H1 (cell line): ENCODE results near the gene GLP1R. TPM values are rescaled to one million over a fixed set of nuclear protein-coding genes. Genes with fewer than 3 reads are reported as not detected.

Experiments used
- CTCF ChIA-PET: fragments of 300-600 bp; sonication (Branson Sonifier 250); formaldehyde crosslinking; loops from one replicate; lab custom pipeline; 2021; ENCODE audit not compliant: partially characterized antibody; lab: Charles Lee
- POLR2A ChIA-PET: fragments of 300-600 bp; sonication (Branson Sonifier 250); formaldehyde crosslinking; loops from one replicate; lab custom pipeline; 2021; ENCODE audit warnings: inconsistent platforms; ENCODE audit not compliant: partially characterized antibody; lab: Charles Lee
- DNase-seq, 2 experiments: peaks; one replicate each; pipeline versions ENCODE4 v3.0.0 to v3.0.0-alpha.2; 2010 to 2022; ENCODE audit warnings: low spot score in 2 of 2, low read depth in 1 of 2, mixed read lengths in 1 of 2
- FAIRE-seq: peaks from 2 replicates; lab custom pipeline; 2011; peaks lifted over from hg19 to GRCh38; lab: Jason Lieb, UNC
- H2AFZ ChIP-seq: 2 replicates; pipeline ENCODE4 v1.8.1; 2012; ENCODE audit warnings: low read length, inconsistent platforms
- H2AK5ac ChIP-seq: 2 replicates; pipeline ENCODE4 v1.6.1; 2013; ENCODE audit warnings: low read depth, low read length
- H2BK120ac ChIP-seq: replicated peaks from 2 replicates; pipeline ENCODE3; 2013; ENCODE audit warnings: low read depth, low read length, inconsistent platforms
- H2BK12ac ChIP-seq: 2 replicates; pipeline ENCODE4 v1.6.1; 2013; ENCODE audit warnings: low read depth, low read length
- H2BK15ac ChIP-seq: 2 replicates; pipeline ENCODE4 v1.6.1; 2013; ENCODE audit warnings: low read length
- H2BK20ac ChIP-seq: 2 replicates; pipeline ENCODE4 v1.6.1; 2013; ENCODE audit warnings: low read length
- H2BK5ac ChIP-seq: 2 replicates; pipeline ENCODE4 v1.6.1; 2013; ENCODE audit warnings: low read depth, low read length
- H3K14ac ChIP-seq: 2 replicates; pipeline ENCODE4 v1.6.1; 2013; ENCODE audit warnings: inconsistent platforms; ENCODE audit not compliant: insufficient read length
- H3K18ac ChIP-seq: 2 replicates; pipeline ENCODE4 v1.6.1; 2013; ENCODE audit warnings: low read length; ENCODE audit errors: extremely low read depth
- H3K23ac ChIP-seq: 2 replicates; pipeline ENCODE4 v1.6.1; 2013; ENCODE audit warnings: inconsistent platforms; ENCODE audit not compliant: insufficient read length
- H3K23me2 ChIP-seq: 2 replicates; pipeline ENCODE4 v1.6.1; 2013; ENCODE audit warnings: low read depth, low read length
- H3K27ac ChIP-seq: 2 replicates; pipeline ENCODE4 v1.6.1; 2011; ENCODE audit warnings: low read depth, low read length, inconsistent platforms
- H3K27me3 ChIP-seq, 4 experiments: replicated peaks in 1 of 4; 1 replicate in 1 of 4; 2 replicates in 3 of 4; pipeline versions ENCODE4 v1.6.1 to v1.8.1; 2011 to 2013; ENCODE audit warnings: low read length in 3 of 4, mild to moderate bottlenecking in 3 of 4, inconsistent platforms in 2 of 4, mixed read lengths in 2 of 4, moderate library complexity in 1 of 4; ENCODE audit not compliant: control insufficient read depth in 3 of 4, insufficient read depth in 3 of 4; ENCODE audit errors: extremely low read depth in 1 of 4
- H3K36me3 ChIP-seq, 4 experiments: 2 replicates each; pipeline versions ENCODE4 v1.6.1 to v1.8.1; 2011 to 2013; ENCODE audit warnings: mild to moderate bottlenecking in 4 of 4, low read length in 3 of 4, moderate library complexity in 2 of 4, control low read depth in 1 of 4, inconsistent platforms in 1 of 4; ENCODE audit not compliant: insufficient read depth in 4 of 4, control insufficient read depth in 2 of 4
- H3K4ac ChIP-seq: replicated peaks from 2 replicates; pipeline ENCODE3; 2013; ENCODE audit warnings: low read length, low read depth, mixed read lengths, inconsistent platforms; ENCODE audit not compliant: insufficient read length
- H3K4me1 ChIP-seq, 4 experiments: replicated peaks in 1 of 4; 1 replicate in 1 of 4; 2 replicates in 3 of 4; pipeline versions ENCODE4 v1.6.1 to v1.8.1; 2011 to 2013; ENCODE audit warnings: low read length in 3 of 4, inconsistent platforms in 2 of 4, mixed read lengths in 1 of 4; ENCODE audit not compliant: insufficient read depth in 4 of 4, control insufficient read depth in 3 of 4
- H3K4me2 ChIP-seq, 2 experiments: 2 replicates each; pipeline versions ENCODE4 v1.6.1 to v1.8.1; 2011 to 2013; ENCODE audit warnings: low read depth in 2 of 2, low read length in 2 of 2, control low read depth in 1 of 2, inconsistent platforms in 1 of 2, mild to moderate bottlenecking in 1 of 2; ENCODE audit not compliant: insufficient read depth in 1 of 2
- H3K4me3 ChIP-seq, 4 experiments: fragments of 200-600, 300-600 bp in 1 of 4; sonication (generic), shearing (Covaris generic), sonication (Bioruptor Twin) in 1 of 4; 2 replicates each; pipeline versions ENCODE4 v1.5.1 to v1.8.1; 2011 to 2016; ENCODE audit warnings: low read length in 4 of 4, low read depth in 3 of 4, control low read depth in 2 of 4, inconsistent platforms in 2 of 4, mild to moderate bottlenecking in 2 of 4, mixed read lengths in 1 of 4, moderate library complexity in 1 of 4; ENCODE audit not compliant: insufficient read depth in 2 of 4; ENCODE audit errors: extremely low read depth in 1 of 4
- H3K56ac ChIP-seq: replicated peaks from 2 replicates; pipeline ENCODE3; 2013; ENCODE audit warnings: low read depth, mild to moderate bottlenecking, mixed read lengths, low read length, inconsistent platforms; ENCODE audit not compliant: insufficient read length
- H3K79me1 ChIP-seq: 2 replicates; pipeline ENCODE4 v1.6.1; 2013; ENCODE audit warnings: low read depth, low read length, control low read depth
- H3K79me2 ChIP-seq, 2 experiments: 2 replicates each; pipeline versions ENCODE4 v1.6.1 to v1.8.1; 2012 to 2013; ENCODE audit warnings: low read length in 2 of 2, mild to moderate bottlenecking in 2 of 2, inconsistent platforms in 1 of 2; ENCODE audit not compliant: insufficient read depth in 2 of 2, control insufficient read depth in 1 of 2
- H3K9ac ChIP-seq, 4 experiments: replicated peaks in 1 of 4; 1 replicate in 1 of 4; 2 replicates in 3 of 4; pipeline versions ENCODE4 v1.6.1 to v1.8.1; 2011 to 2013; ENCODE audit warnings: low read depth in 3 of 4, low read length in 3 of 4, control low read depth in 2 of 4, mild to moderate bottlenecking in 2 of 4, moderate library complexity in 2 of 4, inconsistent platforms in 1 of 4; ENCODE audit errors: extremely low read depth in 1 of 4
- H3K9me3 ChIP-seq, 2 experiments: 2 replicates each; pipeline versions ENCODE4 v1.6.1 to v1.8.1; 2012 to 2013; ENCODE audit warnings: mild to moderate bottlenecking in 2 of 2, moderate library complexity in 2 of 2, control low read depth in 1 of 2, inconsistent platforms in 1 of 2, low read depth in 1 of 2, low read length in 1 of 2, mixed read lengths in 1 of 2; ENCODE audit not compliant: insufficient read depth in 2 of 2
- H4K20me1 ChIP-seq, 2 experiments: replicated peaks in 1 of 2; 2 replicates each; pipeline versions ENCODE3 to v1.8.1; 2011 to 2013; ENCODE audit warnings: inconsistent platforms in 2 of 2, low read length in 2 of 2, mild to moderate bottlenecking in 1 of 2; ENCODE audit not compliant: insufficient read depth in 2 of 2, control insufficient read depth in 1 of 2
- H4K5ac ChIP-seq: 2 replicates; pipeline ENCODE4 v1.6.1; 2013; ENCODE audit warnings: low read length, low read depth, mixed read lengths, inconsistent platforms; ENCODE audit not compliant: insufficient read length
- H4K8ac ChIP-seq: 2 replicates; pipeline ENCODE4 v1.8.0; 2013; ENCODE audit warnings: mild to moderate bottlenecking, moderate library complexity, low read length, inconsistent platforms; ENCODE audit not compliant: insufficient read depth; ENCODE audit errors: extremely low read depth
- H4K91ac ChIP-seq: replicated peaks from 2 replicates; pipeline ENCODE3; 2013; ENCODE audit warnings: low read length, mixed read lengths, inconsistent platforms; ENCODE audit not compliant: insufficient read length
- KDM5A ChIP-seq: fragments of 200-600 bp; IDR thresholded peaks from 2 replicates; pipeline ENCODE4 v1.7.1; 2012; ENCODE audit warnings: mild to moderate bottlenecking, low read length, inconsistent platforms, mixed read lengths
- NANOG ChIP-seq: IDR thresholded peaks from 2 replicates; pipeline ENCODE4 v1.6.1; 2011; ENCODE audit warnings: low read length, low read depth, mild to moderate bottlenecking, inconsistent platforms; ENCODE audit not compliant: insufficient read depth, poor library complexity, severe bottlenecking
- RNF2 ChIP-seq: fragments of 200-900, 300-1000 bp; sonication (generic); IDR thresholded peaks from 2 replicates; pipeline ENCODE4 v1.7.1; 2016; ENCODE audit warnings: borderline replicate concordance, low read depth, mild to moderate bottlenecking, antibody characterized with exemption, low read length; ENCODE audit not compliant: poor library complexity, severe bottlenecking; ENCODE audit errors: missing control alignments
- TEAD4 ChIP-seq: IDR thresholded peaks from 2 replicates; pipeline ENCODE4 v1.6.1; 2012; ENCODE audit warnings: low read depth, low read length, inconsistent platforms, mixed read lengths
- YY1 ChIP-seq: IDR thresholded peaks from 2 replicates; pipeline ENCODE4 v1.6.1; 2011; ENCODE audit warnings: low read depth, mild to moderate bottlenecking, low read length
- WGBS, 2 experiments: shearing (Covaris generic) in 1 of 2; methylation state at CpG; one replicate each; pipeline versions ENCODE4 v1.1.6 to v1.1.7; 2013 to 2015; ENCODE audit warnings: low lambda C conversion rate in 2 of 2, mixed read lengths in 2 of 2, inconsistent platforms in 1 of 2, low coverage in 1 of 2, missing lambda C conversion rate in 1 of 2; ENCODE audit not compliant: insufficient replicate concordance in 2 of 2, insufficient coverage in 1 of 2, insufficient read length in 1 of 2; ENCODE audit errors: extremely low coverage in 1 of 2, missing lambda C conversion rate in 1 of 2; 5-methylcytosine and 5-hydroxymethylcytosine counted together
- polyA plus RNA-seq, 7 experiments: library from polyadenylated mRNA; depleted of rRNA in 3 of 7; stranded (reverse) in 5 of 7; unstranded in 2 of 7; fragments of >200 nt in 5 of 7; fragments of 200-250 nt in 2 of 7; gene quantifications; 1 replicate in 5 of 7; 2 replicates in 1 of 7; 4 replicates in 1 of 7; pipeline versions ENCODE4 v1.2.1 to v1.2.3, GENCODE V29; 2011 to 2013; ENCODE audit warnings: missing spikeins in 2 of 7, mixed read lengths in 2 of 7
- total RNA-seq: library from RNA; stranded (reverse); fragmentation: NEBNext Ultra II Directional; extraction: Animal tissue kit (Norgen Biotek cat#: 25700); gene quantifications from 2 replicates; pipeline ENCODE4 v1.2.1, GENCODE V29; 2021
- TF ChIP-seq, protein P1 (sequence below): IDR thresholded peaks from 2 replicates; pipeline ENCODE4 v1.6.1; 2012; ENCODE audit warnings: inconsistent platforms
- TF ChIP-seq, protein P2 (sequence below), 3 experiments: IDR thresholded peaks; 1 replicate in 2 of 3; 2 replicates in 1 of 3; pipeline versions ENCODE4 v1.5.1 to v1.6.1; 2011; ENCODE audit warnings: low read length in 3 of 3, mild to moderate bottlenecking in 3 of 3, inconsistent platforms in 2 of 3, low read depth in 1 of 3, moderate library complexity in 1 of 3; ENCODE audit not compliant: insufficient read depth in 1 of 3; ENCODE audit errors: control extremely low read depth in 1 of 3

The GLP1R gene
- total and polyA plus RNA-seq, 2 of the 8 experiments (the other 6 are each of a cell fraction or from before 2014, with no cell fraction given) = 2.6 to 2.7 TPM

DNA sequence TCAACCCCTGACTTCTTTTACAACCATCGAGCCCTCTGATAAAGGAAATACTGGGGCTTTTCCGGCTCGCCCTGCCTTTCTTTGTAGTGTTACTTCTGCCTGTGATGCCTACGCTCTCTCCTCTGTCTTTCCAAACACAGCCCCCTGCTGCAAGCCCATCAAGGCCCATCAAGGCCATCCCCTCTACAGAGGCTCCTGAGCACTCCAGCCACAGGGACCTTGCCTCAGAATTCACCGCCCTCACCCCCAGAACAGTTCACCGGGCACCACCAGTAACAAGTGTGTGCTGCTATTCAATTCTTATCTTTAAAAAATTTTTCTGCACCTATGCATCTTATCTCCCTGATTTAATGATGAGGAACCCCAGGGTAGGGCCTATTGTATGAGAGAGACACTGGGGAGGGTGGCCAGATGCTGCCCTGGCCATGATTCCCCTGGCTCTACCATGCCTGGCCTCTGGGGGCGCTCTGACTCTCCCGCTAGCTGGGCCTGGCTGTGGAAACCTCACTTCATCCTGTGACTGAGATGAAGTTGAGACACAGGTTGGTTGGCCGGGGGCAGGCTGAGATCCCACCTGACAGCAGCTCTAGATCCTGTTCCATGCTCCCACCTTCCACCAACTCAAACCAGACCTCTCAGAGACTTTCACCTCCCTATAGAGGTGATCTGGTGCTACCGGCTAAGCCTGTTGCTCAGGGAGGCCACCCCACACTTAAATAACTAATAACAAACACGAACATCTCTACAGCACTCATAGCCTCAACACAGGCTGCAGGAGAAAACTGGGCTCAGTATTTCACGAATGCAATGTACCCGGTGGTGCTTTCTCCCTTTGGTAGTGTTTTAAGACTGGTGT, 19.2 kb upstream of the GLP1R start:
- H2BK12ac ChIP-seq = no peak overlapping the region
- H3K23ac ChIP-seq = no peak overlapping the region
- no peak overlapping the region for H3K27ac ChIP-seq
- H2BK5ac ChIP-seq = no peak overlapping the region
- H3K18ac ChIP-seq = no peak overlapping the region
- no peak overlapping the region for H3K4me2 ChIP-seq
- no peak overlapping the region for H3K4ac ChIP-seq
- H4K20me1 ChIP-seq = no peaks in the 10 kb centered on the region
- H2AFZ ChIP-seq = 0 out of 2 replicates have a peak overlapping the region, but pooled peaks have one; percentile 37
- ChIA-PET POLR2A (no interaction called here), CTCF (interaction anchor here (0.6 to 4.9 kb wide), 27 partner anchors 8 to 281 kb away, joined by 3 to 32 read pairs (median 7); partner anchors contain the start of gene GLP1R)
- H3K79me1 ChIP-seq = no peaks in the 10 kb centered on the region
- no peaks in the 10 kb centered on the region; the same call in 1 of the 2 replicates for H3K23me2 ChIP-seq
- H3K27me3 ChIP-seq = no peaks in the 10 kb centered on the region; a peak in 1 of 7 replicates
- H4K8ac ChIP-seq = no peak overlapping the region; the same call in 1 of the 2 replicates
- no peaks in the 10 kb centered on the region for H3K36me3 ChIP-seq
- no peak overlapping the region for H2AK5ac ChIP-seq
- no peak overlapping the region for H2BK15ac ChIP-seq
- H3K79me2 ChIP-seq = no peaks in the 10 kb centered on the region
- no peak overlapping the region for H3K4me3 ChIP-seq
- WGBS, 2 experiments = 74% methylated on average over 13 of the region's 13 CpGs; no CpG with 5 or more reads in 1 of the 2 experiments
- H2BK20ac ChIP-seq = no peak overlapping the region
- no peak overlapping the region for H2BK120ac ChIP-seq
- H3K14ac ChIP-seq = no peak overlapping the region
- DNase-seq (peak in 1 of 2 experiments; percentile 93), FAIRE-seq (peak; percentile 60)
- peaks cover 0 to 4% (median 0%) of the 10 kb centered on the region in 4 experiments; a peak in 1 of 7 replicates for H3K4me1 ChIP-seq
- H3K56ac ChIP-seq = no peak overlapping the region
- no peak overlapping the region for H4K91ac ChIP-seq
- H4K5ac ChIP-seq = no peak overlapping the region
- H3K9me3 ChIP-seq = no peaks in the 10 kb centered on the region
- no peak overlapping the region for H3K9ac ChIP-seq
- TF ChIP-seq RNF2 (no peak), KDM5A (no peak), TEAD4 (no peak), NANOG (peak; percentile 18), YY1 (peak; percentile 28; the same call in 1 of the 2 replicates)
- TF ChIP-seq, protein P1, sequence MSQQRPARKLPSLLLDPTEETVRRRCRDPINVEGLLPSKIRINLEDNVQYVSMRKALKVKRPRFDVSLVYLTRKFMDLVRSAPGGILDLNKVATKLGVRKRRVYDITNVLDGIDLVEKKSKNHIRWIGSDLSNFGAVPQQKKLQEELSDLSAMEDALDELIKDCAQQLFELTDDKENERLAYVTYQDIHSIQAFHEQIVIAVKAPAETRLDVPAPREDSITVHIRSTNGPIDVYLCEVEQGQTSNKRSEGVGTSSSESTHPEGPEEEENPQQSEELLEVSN = no peak
- TF ChIP-seq, protein P2, sequence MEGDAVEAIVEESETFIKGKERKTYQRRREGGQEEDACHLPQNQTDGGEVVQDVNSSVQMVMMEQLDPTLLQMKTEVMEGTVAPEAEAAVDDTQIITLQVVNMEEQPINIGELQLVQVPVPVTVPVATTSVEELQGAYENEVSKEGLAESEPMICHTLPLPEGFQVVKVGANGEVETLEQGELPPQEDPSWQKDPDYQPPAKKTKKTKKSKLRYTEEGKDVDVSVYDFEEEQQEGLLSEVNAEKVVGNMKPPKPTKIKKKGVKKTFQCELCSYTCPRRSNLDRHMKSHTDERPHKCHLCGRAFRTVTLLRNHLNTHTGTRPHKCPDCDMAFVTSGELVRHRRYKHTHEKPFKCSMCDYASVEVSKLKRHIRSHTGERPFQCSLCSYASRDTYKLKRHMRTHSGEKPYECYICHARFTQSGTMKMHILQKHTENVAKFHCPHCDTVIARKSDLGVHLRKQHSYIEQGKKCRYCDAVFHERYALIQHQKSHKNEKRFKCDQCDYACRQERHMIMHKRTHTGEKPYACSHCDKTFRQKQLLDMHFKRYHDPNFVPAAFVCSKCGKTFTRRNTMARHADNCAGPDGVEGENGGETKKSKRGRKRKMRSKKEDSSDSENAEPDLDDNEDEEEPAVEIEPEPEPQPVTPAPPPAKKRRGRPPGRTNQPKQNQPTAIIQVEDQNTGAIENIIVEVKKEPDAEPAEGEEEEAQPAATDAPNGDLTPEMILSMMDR (IDR thresholded peaks at IDR 0.05; ENCODE audit: control extremely low read depth in 1 of 3, insufficient read depth in 1 of 3, low read depth in 1 of 3, low read length in 3 of 3) = peak; percentile 81 to 97 (median 97)
